ENCODE measurements around the gene SRRD.

DNA sequence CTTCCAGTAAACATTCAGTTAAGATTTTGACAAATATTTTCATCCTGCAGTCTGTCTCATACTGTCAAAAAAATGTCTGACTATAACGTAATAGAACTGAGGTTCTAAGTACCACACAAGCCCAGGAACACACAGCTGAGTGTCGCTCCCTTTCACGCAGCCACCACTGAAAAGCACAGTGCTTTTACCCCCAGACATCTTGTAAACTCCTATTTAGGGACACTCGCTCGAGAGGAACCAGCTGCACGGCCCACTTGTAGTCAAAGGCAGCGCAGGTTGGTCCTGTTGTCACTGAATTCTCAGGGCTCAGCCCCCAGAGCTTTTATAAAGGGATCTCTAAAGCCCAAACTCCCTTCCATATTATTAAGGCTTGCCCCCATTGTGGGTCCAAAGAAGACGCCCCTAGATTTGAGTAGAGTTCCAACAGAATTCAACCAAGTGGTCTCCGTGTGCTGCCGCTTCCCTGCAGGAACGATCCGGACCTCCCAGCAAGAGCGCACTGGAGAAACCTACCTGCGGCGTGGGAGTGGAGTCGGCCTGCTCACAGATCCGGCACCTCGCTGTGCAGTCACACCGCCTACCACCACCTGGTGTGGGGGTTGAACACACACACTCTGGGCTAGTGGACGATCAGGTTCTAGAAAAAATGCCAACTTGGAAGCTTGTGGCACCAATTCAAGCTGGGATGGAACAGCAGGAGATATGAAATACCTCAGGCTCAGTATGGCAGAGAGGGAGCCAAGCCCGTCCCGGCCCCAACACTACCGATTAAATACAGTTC lies 31.3 kb upstream of the SRRD start:
- TF ChIP-seq, protein P1, sequence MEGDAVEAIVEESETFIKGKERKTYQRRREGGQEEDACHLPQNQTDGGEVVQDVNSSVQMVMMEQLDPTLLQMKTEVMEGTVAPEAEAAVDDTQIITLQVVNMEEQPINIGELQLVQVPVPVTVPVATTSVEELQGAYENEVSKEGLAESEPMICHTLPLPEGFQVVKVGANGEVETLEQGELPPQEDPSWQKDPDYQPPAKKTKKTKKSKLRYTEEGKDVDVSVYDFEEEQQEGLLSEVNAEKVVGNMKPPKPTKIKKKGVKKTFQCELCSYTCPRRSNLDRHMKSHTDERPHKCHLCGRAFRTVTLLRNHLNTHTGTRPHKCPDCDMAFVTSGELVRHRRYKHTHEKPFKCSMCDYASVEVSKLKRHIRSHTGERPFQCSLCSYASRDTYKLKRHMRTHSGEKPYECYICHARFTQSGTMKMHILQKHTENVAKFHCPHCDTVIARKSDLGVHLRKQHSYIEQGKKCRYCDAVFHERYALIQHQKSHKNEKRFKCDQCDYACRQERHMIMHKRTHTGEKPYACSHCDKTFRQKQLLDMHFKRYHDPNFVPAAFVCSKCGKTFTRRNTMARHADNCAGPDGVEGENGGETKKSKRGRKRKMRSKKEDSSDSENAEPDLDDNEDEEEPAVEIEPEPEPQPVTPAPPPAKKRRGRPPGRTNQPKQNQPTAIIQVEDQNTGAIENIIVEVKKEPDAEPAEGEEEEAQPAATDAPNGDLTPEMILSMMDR (IDR thresholded peaks at IDR 0.05) = no peak
- no peak for TF ChIP-seq POLR2AphosphoS5 (IDR thresholded peaks at IDR 0.05)
- TF ChIP-seq POLR2A (IDR thresholded peaks at IDR 0.05) = no peak
- no peak for TF ChIP-seq EP300 (IDR thresholded peaks at IDR 0.05)

All from stomach (tissue), 4 donors.